ENCODE measurements around the gene KDSR.

GRCh38 chr18:63282793-63283192, 84.2 kb downstream of the KDSR start:
- TF ChIP-seq, protein P1, sequence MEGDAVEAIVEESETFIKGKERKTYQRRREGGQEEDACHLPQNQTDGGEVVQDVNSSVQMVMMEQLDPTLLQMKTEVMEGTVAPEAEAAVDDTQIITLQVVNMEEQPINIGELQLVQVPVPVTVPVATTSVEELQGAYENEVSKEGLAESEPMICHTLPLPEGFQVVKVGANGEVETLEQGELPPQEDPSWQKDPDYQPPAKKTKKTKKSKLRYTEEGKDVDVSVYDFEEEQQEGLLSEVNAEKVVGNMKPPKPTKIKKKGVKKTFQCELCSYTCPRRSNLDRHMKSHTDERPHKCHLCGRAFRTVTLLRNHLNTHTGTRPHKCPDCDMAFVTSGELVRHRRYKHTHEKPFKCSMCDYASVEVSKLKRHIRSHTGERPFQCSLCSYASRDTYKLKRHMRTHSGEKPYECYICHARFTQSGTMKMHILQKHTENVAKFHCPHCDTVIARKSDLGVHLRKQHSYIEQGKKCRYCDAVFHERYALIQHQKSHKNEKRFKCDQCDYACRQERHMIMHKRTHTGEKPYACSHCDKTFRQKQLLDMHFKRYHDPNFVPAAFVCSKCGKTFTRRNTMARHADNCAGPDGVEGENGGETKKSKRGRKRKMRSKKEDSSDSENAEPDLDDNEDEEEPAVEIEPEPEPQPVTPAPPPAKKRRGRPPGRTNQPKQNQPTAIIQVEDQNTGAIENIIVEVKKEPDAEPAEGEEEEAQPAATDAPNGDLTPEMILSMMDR (IDR thresholded peaks at IDR 0.05) = no peak
- no peak for TF ChIP-seq POLR2A (IDR thresholded peaks at IDR 0.05)

All from tibial nerve (tissue), 3 donors.